Measurements from ENCODE around the gene TMEM51. TPM values are rescaled to one million over a fixed set of nuclear protein-coding genes. Genes with fewer than 3 reads are reported as not detected.

TMEM51 gene
- total and polyA plus RNA-seq, 9 of the 15 experiments (the other 6 are each of a cell fraction or from before 2014, with no cell fraction given) = 0.06 to 1.4 (median 0.58) TPM

GRCh38 chr1:15224259-15224869 is 70.8 kb downstream of the TMEM51 start (continued):
- 0 out of 4 replicates have a peak, but pooled peaks of 1 of the 2 experiments have one; percentile 11 for TF ChIP-seq MNT (conservative IDR thresholded peaks at IDR 0.05)
- TF ChIP-seq, protein P1, sequence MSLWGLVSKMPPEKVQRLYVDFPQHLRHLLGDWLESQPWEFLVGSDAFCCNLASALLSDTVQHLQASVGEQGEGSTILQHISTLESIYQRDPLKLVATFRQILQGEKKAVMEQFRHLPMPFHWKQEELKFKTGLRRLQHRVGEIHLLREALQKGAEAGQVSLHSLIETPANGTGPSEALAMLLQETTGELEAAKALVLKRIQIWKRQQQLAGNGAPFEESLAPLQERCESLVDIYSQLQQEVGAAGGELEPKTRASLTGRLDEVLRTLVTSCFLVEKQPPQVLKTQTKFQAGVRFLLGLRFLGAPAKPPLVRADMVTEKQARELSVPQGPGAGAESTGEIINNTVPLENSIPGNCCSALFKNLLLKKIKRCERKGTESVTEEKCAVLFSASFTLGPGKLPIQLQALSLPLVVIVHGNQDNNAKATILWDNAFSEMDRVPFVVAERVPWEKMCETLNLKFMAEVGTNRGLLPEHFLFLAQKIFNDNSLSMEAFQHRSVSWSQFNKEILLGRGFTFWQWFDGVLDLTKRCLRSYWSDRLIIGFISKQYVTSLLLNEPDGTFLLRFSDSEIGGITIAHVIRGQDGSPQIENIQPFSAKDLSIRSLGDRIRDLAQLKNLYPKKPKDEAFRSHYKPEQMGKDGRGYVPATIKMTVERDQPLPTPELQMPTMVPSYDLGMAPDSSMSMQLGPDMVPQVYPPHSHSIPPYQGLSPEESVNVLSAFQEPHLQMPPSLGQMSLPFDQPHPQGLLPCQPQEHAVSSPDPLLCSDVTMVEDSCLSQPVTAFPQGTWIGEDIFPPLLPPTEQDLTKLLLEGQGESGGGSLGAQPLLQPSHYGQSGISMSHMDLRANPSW (CRISPR knock-in tag; IDR thresholded peaks at IDR 0.05) = no peak
- TF ChIP-seq, protein P2, sequence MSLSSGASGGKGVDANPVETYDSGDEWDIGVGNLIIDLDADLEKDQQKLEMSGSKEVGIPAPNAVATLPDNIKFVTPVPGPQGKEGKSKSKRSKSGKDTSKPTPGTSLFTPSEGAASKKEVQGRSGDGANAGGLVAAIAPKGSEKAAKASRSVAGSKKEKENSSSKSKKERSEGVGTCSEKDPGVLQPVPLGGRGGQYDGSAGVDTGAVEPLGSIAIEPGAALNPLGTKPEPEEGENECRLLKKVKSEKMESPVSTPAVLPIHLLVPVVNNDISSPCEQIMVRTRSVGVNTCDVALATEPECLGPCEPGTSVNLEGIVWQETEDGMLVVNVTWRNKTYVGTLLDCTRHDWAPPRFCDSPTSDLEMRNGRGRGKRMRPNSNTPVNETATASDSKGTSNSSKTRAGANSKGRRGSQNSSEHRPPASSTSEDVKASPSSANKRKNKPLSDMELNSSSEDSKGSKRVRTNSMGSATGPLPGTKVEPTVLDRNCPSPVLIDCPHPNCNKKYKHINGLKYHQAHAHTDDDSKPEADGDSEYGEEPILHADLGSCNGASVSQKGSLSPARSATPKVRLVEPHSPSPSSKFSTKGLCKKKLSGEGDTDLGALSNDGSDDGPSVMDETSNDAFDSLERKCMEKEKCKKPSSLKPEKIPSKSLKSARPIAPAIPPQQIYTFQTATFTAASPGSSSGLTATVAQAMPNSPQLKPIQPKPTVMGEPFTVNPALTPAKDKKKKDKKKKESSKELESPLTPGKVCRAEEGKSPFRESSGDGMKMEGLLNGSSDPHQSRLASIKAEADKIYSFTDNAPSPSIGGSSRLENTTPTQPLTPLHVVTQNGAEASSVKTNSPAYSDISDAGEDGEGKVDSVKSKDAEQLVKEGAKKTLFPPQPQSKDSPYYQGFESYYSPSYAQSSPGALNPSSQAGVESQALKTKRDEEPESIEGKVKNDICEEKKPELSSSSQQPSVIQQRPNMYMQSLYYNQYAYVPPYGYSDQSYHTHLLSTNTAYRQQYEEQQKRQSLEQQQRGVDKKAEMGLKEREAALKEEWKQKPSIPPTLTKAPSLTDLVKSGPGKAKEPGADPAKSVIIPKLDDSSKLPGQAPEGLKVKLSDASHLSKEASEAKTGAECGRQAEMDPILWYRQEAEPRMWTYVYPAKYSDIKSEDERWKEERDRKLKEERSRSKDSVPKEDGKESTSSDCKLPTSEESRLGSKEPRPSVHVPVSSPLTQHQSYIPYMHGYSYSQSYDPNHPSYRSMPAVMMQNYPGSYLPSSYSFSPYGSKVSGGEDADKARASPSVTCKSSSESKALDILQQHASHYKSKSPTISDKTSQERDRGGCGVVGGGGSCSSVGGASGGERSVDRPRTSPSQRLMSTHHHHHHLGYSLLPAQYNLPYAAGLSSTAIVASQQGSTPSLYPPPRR (CRISPR knock-in tag; IDR thresholded peaks at IDR 0.05; ENCODE audit: borderline replicate concordance) = no peak
- no peak for TF ChIP-seq FOXA1 (IDR thresholded peaks at IDR 0.05; ENCODE audit: borderline replicate concordance)
- 0 out of 2 replicates have a peak, but pooled peaks have one; percentile 25 for TF ChIP-seq SPI1 (IDR thresholded peaks at IDR 0.05; ENCODE audit: borderline replicate concordance, low read depth, low read length)
- no peak for TF ChIP-seq ZNF778 (CRISPR knock-in tag; IDR thresholded peaks at IDR 0.05)
- TF ChIP-seq CHD2 (IDR thresholded peaks at IDR 0.05; ENCODE audit: low read depth, low read length) = no peak
- TF ChIP-seq CSDE1 (IDR thresholded peaks at IDR 0.05) = no peak
